PC-3 (cell line): Measurements from ENCODE around the gene KL.

Experiments
- CTCF ChIP-seq: fragments of 300-600 bp; sonication (generic); conservative IDR thresholded peaks from 2 replicates; pipeline ENCODE4 v1.5.1; 2017; ENCODE audit warnings: antibody characterized with exemption, low read depth, mild to moderate bottlenecking, low read length
- EZH2 ChIP-seq: fragments of 300-600 bp; sonication (generic); IDR thresholded peaks from one replicate; pipeline ENCODE4 v1.6.1; 2017; ENCODE audit warnings: antibody characterized with exemption, mild to moderate bottlenecking, low read length; ENCODE audit not compliant: unreplicated experiment
- EZH2phosphoT487 ChIP-seq: fragments of 300-600 bp; sonication (generic); IDR thresholded peaks from 2 replicates; pipeline ENCODE4 v1.6.1; 2018; ENCODE audit warnings: mild to moderate bottlenecking, antibody characterized with exemption, low read length, borderline replicate concordance

- TF ChIP-seq EZH2 = no peak
- TF ChIP-seq CTCF = no peak
- no peak for TF ChIP-seq EZH2phosphoT487
These were observed 26.9 kb upstream of the KL start for GRCh38 chr13:32989290-32989667.
